Measurements from ENCODE around the gene ZNF462.

ZNF462 gene

DNA sequence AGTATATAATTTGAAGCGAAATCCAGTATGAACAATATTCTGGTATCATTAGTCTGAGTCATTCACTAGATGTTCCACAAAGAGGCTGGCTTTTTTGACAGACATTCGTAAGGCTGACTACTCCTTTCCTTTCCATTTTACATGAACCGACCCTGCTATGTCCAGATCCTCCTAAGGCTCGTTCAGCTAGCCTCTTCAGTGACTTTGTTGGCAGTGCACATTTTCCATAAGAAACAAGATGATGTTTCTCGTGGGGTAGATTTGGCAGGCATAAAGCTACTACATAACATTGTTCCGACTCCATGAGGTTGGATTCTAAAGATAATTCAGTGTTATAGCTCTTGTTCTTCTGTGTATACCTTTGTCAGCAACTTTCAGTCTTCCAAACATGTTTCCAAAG, 49.0 kb downstream of the ZNF462 start:
- Histone ChIP-seq H3K9me3 (ENCODE audit: insufficient read depth, low read length) (no peaks in the 10 kb centered on the region), H3K9ac (ENCODE audit: low read length) (no peak overlapping the region), H3K79me2 (ENCODE audit: low read length) (no peaks in the 10 kb centered on the region), H3K27ac (ENCODE audit: low read length) (no peak overlapping the region), H3K4me3 (ENCODE audit: low read length) (no peak overlapping the region), H3K36me3 (replicated peaks; ENCODE audit: low read depth, low read length) (no peaks in the 10 kb centered on the region), H3K4me1 (ENCODE audit: low read length) (no peaks in the 10 kb centered on the region), H3K27me3 (ENCODE audit: low read depth, low read length) (peaks cover 3% of the 10 kb centered on the region; the same call in 1 of the 2 replicates), H2AFZ (ENCODE audit: low read depth, low read length) (no peak overlapping the region), H3K4me2 (ENCODE audit: low read length) (no peak overlapping the region), H4K20me1 (ENCODE audit: insufficient read depth, low read length) (no peaks in the 10 kb centered on the region)
- TF ChIP-seq, protein P1, sequence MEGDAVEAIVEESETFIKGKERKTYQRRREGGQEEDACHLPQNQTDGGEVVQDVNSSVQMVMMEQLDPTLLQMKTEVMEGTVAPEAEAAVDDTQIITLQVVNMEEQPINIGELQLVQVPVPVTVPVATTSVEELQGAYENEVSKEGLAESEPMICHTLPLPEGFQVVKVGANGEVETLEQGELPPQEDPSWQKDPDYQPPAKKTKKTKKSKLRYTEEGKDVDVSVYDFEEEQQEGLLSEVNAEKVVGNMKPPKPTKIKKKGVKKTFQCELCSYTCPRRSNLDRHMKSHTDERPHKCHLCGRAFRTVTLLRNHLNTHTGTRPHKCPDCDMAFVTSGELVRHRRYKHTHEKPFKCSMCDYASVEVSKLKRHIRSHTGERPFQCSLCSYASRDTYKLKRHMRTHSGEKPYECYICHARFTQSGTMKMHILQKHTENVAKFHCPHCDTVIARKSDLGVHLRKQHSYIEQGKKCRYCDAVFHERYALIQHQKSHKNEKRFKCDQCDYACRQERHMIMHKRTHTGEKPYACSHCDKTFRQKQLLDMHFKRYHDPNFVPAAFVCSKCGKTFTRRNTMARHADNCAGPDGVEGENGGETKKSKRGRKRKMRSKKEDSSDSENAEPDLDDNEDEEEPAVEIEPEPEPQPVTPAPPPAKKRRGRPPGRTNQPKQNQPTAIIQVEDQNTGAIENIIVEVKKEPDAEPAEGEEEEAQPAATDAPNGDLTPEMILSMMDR (IDR thresholded peaks at IDR 0.05; ENCODE audit: low read depth, low read length), result no peak
- TF ChIP-seq EZH2phosphoT487 (IDR thresholded peaks at IDR 0.05; ENCODE audit: low read depth), result no peak

DNA sequence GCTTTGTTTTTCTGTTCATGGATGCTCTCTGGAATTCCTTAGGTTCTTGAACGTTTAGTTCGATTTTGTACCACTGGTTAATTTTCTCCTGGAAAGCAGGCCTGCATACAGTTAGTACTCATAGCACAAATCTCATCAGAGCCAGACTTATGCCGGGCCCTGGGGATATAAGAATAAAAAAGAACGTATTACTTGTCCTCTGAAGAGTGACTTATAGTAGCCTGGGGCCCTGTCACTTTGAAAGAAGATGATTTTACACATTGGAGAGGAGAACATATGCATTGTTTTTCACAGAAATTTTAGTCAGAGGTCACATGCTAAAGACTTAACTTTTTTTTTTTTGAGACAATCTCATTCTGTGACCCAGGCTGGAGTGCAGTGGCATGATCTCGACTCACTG, 50.3 kb downstream of the ZNF462 start:
- Histone ChIP-seq H4K20me1 (ENCODE audit: insufficient read depth, low read length) (no peaks in the 10 kb centered on the region), H3K9me3 (ENCODE audit: insufficient read depth, low read length) (no peaks in the 10 kb centered on the region), H3K27me3 (ENCODE audit: low read depth, low read length) (peaks cover 3% of the 10 kb centered on the region; the same call in 1 of the 2 replicates), H2AFZ (ENCODE audit: low read depth, low read length) (no peak overlapping the region), H3K27ac (ENCODE audit: low read length) (no peak overlapping the region), H3K4me3 (ENCODE audit: low read length) (no peak overlapping the region), H3K4me1 (ENCODE audit: low read length) (no peaks in the 10 kb centered on the region), H3K4me2 (ENCODE audit: low read length) (no peak overlapping the region), H3K36me3 (replicated peaks; ENCODE audit: low read depth, low read length) (no peaks in the 10 kb centered on the region), H3K79me2 (ENCODE audit: low read length) (no peaks in the 10 kb centered on the region), H3K9ac (ENCODE audit: low read length) (no peak overlapping the region)
- TF ChIP-seq, protein P1 (IDR thresholded peaks at IDR 0.05; ENCODE audit: low read depth, low read length), result no peak
- no peak for TF ChIP-seq EZH2phosphoT487 (IDR thresholded peaks at IDR 0.05; ENCODE audit: low read depth)

DNA sequence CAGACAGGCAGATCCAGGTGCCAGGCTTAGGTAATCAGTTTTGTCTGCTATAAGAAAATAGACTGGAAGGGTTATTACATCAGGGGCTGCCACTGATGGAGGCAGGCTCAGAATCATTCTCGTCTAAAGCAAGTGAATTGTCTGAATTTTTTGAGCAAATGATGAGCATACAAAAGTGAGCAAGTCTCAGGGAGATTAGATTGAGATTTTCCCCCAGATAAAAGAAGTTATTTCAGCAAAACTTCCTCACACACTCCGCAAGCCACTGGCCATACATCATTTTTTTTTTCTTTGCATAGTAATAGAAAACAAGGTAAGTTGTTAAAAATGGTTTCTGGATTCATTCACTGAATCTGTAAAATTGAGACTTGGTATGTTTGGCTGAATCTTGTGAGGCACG, 52.9 kb downstream of the ZNF462 start:
- Histone ChIP-seq H4K20me1 (ENCODE audit: insufficient read depth, low read length) (no peaks in the 10 kb centered on the region), H3K36me3 (replicated peaks; ENCODE audit: low read depth, low read length) (no peaks in the 10 kb centered on the region), H3K4me1 (ENCODE audit: low read length) (peaks cover 10% of the 10 kb centered on the region; the same call in 1 of the 2 replicates), H3K79me2 (ENCODE audit: low read length) (no peaks in the 10 kb centered on the region), H3K4me3 (ENCODE audit: low read length) (no peak overlapping the region), H3K27me3 (ENCODE audit: low read depth, low read length) (peaks cover 3% of the 10 kb centered on the region; the same call in 1 of the 2 replicates), H2AFZ (ENCODE audit: low read depth, low read length) (no peak overlapping the region), H3K4me2 (ENCODE audit: low read length) (no peak overlapping the region), H3K9ac (ENCODE audit: low read length) (no peak overlapping the region), H3K27ac (ENCODE audit: low read length) (no peak overlapping the region), H3K9me3 (ENCODE audit: insufficient read depth, low read length) (no peaks in the 10 kb centered on the region)
- TF ChIP-seq EZH2phosphoT487 (IDR thresholded peaks at IDR 0.05; ENCODE audit: low read depth), result no peak
- TF ChIP-seq, protein P1 (IDR thresholded peaks at IDR 0.05; ENCODE audit: low read depth, low read length), result no peak

DNA sequence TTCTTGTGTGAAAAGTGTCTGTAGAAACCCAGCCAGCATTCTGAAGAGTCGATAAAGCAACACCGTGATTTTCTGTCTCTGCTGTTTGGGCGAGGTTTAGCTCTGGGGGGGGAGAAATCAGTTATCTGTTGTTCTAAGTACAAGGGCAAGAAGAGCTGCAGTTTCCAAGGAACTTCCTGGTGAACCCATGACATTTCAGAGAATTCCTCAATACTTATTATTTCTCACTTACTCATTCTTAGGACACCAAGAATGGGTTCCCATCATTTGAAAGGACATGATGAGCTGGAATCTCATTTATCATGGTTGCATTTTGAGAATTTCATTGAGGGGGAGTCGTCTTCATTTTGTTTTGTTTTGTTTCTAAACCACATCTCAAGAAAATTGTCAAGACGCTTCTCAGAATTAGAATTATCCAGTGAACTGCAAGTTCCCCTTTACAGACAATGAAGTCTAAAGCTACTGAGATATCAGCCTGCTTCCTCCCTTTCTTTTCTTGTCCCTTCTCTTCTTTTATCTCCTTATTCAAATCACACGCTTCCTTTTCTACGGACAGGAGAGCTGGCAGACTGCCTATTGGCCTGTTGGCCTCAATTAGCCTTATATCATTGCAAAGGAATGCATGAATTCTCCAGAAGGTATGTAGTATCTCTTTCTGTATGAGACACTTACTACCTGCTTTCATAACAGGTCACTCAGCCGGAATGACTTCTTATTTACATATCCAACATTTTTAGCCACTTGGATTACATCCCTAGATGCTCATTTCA, 53.7 kb downstream of the ZNF462 start:
- no peak overlapping the region for H3K4me2 ChIP-seq (ENCODE audit: low read length)
- no peaks in the 10 kb centered on the region for H3K9me3 ChIP-seq (ENCODE audit: insufficient read depth, low read length)
- no peak overlapping the region for H3K4me3 ChIP-seq (ENCODE audit: low read length)
- TF ChIP-seq EZH2phosphoT487 (IDR thresholded peaks at IDR 0.05; ENCODE audit: low read depth), result no peak
- TF ChIP-seq, protein P1 (IDR thresholded peaks at IDR 0.05; ENCODE audit: low read depth, low read length), result no peak
- peaks cover 3% of the 10 kb centered on the region; the same call in 1 of the 2 replicates for H3K27me3 ChIP-seq (ENCODE audit: low read depth, low read length)
- no peaks in the 10 kb centered on the region for H3K36me3 ChIP-seq (replicated peaks; ENCODE audit: low read depth, low read length)
- H3K27ac ChIP-seq (ENCODE audit: low read length), result no peak overlapping the region
- no peaks in the 10 kb centered on the region for H4K20me1 ChIP-seq (ENCODE audit: insufficient read depth, low read length)
- H2AFZ ChIP-seq (ENCODE audit: low read depth, low read length), result no peak overlapping the region
- H3K79me2 ChIP-seq (ENCODE audit: low read length), result no peaks in the 10 kb centered on the region
- peaks cover 10% of the 10 kb centered on the region; the same call in 1 of the 2 replicates for H3K4me1 ChIP-seq (ENCODE audit: low read length)
- no peak overlapping the region for H3K9ac ChIP-seq (ENCODE audit: low read length)
